Neural cell (in vitro differentiated cells): ENCODE results near the gene TMEM128. TPM values are rescaled to one million over a fixed set of nuclear protein-coding genes. Genes with fewer than 3 reads are reported as not detected.

Experiments
- H2AFZ ChIP-seq: fragments of 200-600, 300-800 bp; sonication (generic), shearing (Covaris generic); 2 replicates; pipeline ENCODE4 v1.6.0; 2014; ENCODE audit warnings: low read depth, mild to moderate bottlenecking, antibody characterized with exemption, low read length, moderate library complexity
- H3F3A ChIP-seq: fragments of 200-600 bp; shearing (Covaris generic); 2 replicates; pipeline ENCODE4 v1.6.1; 2016; ENCODE audit warnings: mild to moderate bottlenecking, moderate library complexity, mixed read lengths, antibody characterized with exemption, low read length; ENCODE audit not compliant: insufficient read depth, poor library complexity, severe bottlenecking
- H3K27ac ChIP-seq: fragments of 200-600, 300-800 bp; sonication (generic), shearing (Covaris generic); 2 replicates; pipeline ENCODE4 v1.5.1; 2014; ENCODE audit warnings: mild to moderate bottlenecking, low read length, moderate library complexity
- H3K27me3 ChIP-seq: fragments of 300-800, 200-600 bp; sonication (generic), shearing (Covaris generic); 2 replicates; pipeline ENCODE4 v1.6.0; 2014; ENCODE audit warnings: mild to moderate bottlenecking, low read depth, low read length, moderate library complexity; ENCODE audit not compliant: insufficient read depth
- H3K36me3 ChIP-seq: fragments of 300-800, 200-600 bp; sonication (generic), shearing (Covaris generic); 2 replicates; pipeline ENCODE4 v1.5.1; 2014; ENCODE audit warnings: mild to moderate bottlenecking, antibody characterized with exemption, low read length, moderate library complexity; ENCODE audit not compliant: insufficient read depth
- H3K4me2 ChIP-seq: fragments of 300-800, 200-600 bp; sonication (generic), shearing (Covaris generic); 2 replicates; pipeline ENCODE4 v1.6.0; 2014; ENCODE audit warnings: mild to moderate bottlenecking, low read length
- H3K4me3 ChIP-seq: fragments of 300-800, 200-600 bp; sonication (generic), shearing (Covaris generic); 2 replicates; pipeline ENCODE4 v1.5.1; 2014; ENCODE audit warnings: mild to moderate bottlenecking, low read length, moderate library complexity
- H3K79me2 ChIP-seq: fragments of 200-600 bp; shearing (Covaris generic); replicated peaks from 2 replicates; pipeline ENCODE4 v1.6.0; 2014; ENCODE audit warnings: mild to moderate bottlenecking, low read length, moderate library complexity; ENCODE audit not compliant: insufficient read depth
- H3K9ac ChIP-seq: fragments of 300-800, 200-600 bp; sonication (generic), shearing (Covaris generic); 2 replicates; pipeline ENCODE4 v1.6.1; 2016; ENCODE audit warnings: mild to moderate bottlenecking, low read length, mixed read lengths
- H3K9me2 ChIP-seq: fragments of 200-600 bp; shearing (Covaris generic); 2 replicates; pipeline ENCODE4 v1.6.1; 2016; ENCODE audit warnings: mild to moderate bottlenecking, low read length, mixed read lengths; ENCODE audit not compliant: insufficient read depth
- H3K9me3 ChIP-seq: fragments of 200-600, 300-800 bp; sonication (generic), shearing (Covaris generic); 2 replicates; pipeline ENCODE4 v1.6.1; 2016; ENCODE audit warnings: mild to moderate bottlenecking, mixed run types, low read length, moderate library complexity, mixed read lengths
- H4K20me1 ChIP-seq: fragments of 200-600 bp; shearing (Covaris generic); 2 replicates; pipeline ENCODE4 v1.6.1; 2016; ENCODE audit warnings: mild to moderate bottlenecking, mixed run types; ENCODE audit not compliant: insufficient read depth
- CTCF ChIP-seq: fragments of 450-650 bp; IDR thresholded peaks from 2 replicates; pipeline ENCODE4 v1.5.1; 2014; ENCODE audit warnings: antibody characterized with exemption, mild to moderate bottlenecking, moderate library complexity; ENCODE audit not compliant: poor library complexity, severe bottlenecking
- EP300 ChIP-seq: fragments of 450-650 bp; conservative IDR thresholded peaks from 2 replicates; pipeline ENCODE4 v1.6.1; 2014; ENCODE audit warnings: antibody characterized with exemption, mild to moderate bottlenecking, moderate library complexity; ENCODE audit not compliant: poor library complexity, severe bottlenecking
- EZH2 ChIP-seq: fragments of 200-600, 300-800 bp; shearing (Covaris generic), sonication (generic); IDR thresholded peaks from 2 replicates; pipeline ENCODE4 v1.6.1; 2014; ENCODE audit warnings: antibody characterized with exemption, low read length, borderline replicate concordance, mild to moderate bottlenecking; ENCODE audit not compliant: insufficient read depth, poor library complexity, severe bottlenecking
- MXI1 ChIP-seq: fragments of 450-650 bp; conservative IDR thresholded peaks from 2 replicates; pipeline ENCODE4 v1.6.1; 2014; ENCODE audit warnings: antibody characterized with exemption, mild to moderate bottlenecking; ENCODE audit not compliant: poor library complexity, severe bottlenecking
- POLR2AphosphoS5 ChIP-seq: IDR thresholded peaks from 2 replicates; pipeline ENCODE4 v1.6.1; 2012
- RAD21 ChIP-seq: fragments of 450-650 bp; conservative IDR thresholded peaks from 2 replicates; pipeline ENCODE4 v1.6.1; 2014; ENCODE audit warnings: antibody characterized with exemption, mild to moderate bottlenecking, moderate library complexity
- REST ChIP-seq: IDR thresholded peaks from 2 replicates; pipeline ENCODE4 v1.6.1; 2012; ENCODE audit warnings: borderline replicate concordance
- SMC3 ChIP-seq: fragments of 450-650 bp; conservative IDR thresholded peaks from 2 replicates; pipeline ENCODE4 v1.6.1; 2014; ENCODE audit warnings: antibody characterized with exemption, mild to moderate bottlenecking, moderate library complexity; ENCODE audit not compliant: poor library complexity
- TAF1 ChIP-seq: IDR thresholded peaks from 2 replicates; pipeline ENCODE4 v1.6.1; 2012; ENCODE audit warnings: low read depth
- polyA plus RNA-seq: library from polyadenylated mRNA; depleted of rRNA; stranded (reverse); fragments of >200 nt; gene quantifications from 2 replicates; pipeline ENCODE4 v1.2.3, GENCODE V29; 2014

The TMEM128 gene
- polyA plus RNA-seq, 1 donor from 2014 or later: 93.6 TPM

GRCh38 chr4:4204401-4204745, 43.6 kb downstream of the TMEM128 start:
- H2AFZ ChIP-seq: no peak overlapping the region
- no peaks in the 10 kb centered on the region for H3K79me2 ChIP-seq
- no peak overlapping the region for H3K4me2 ChIP-seq
- no peaks in the 10 kb centered on the region for H3F3A ChIP-seq
- no peaks in the 10 kb centered on the region for H4K20me1 ChIP-seq
- H3K36me3 ChIP-seq: no peaks in the 10 kb centered on the region
- H3K9ac ChIP-seq: no peak overlapping the region
- H3K27me3 ChIP-seq: no peaks in the 10 kb centered on the region
- no peaks in the 10 kb centered on the region for H3K9me3 ChIP-seq
- no peaks in the 10 kb centered on the region for H3K9me2 ChIP-seq
- H3K4me3 ChIP-seq: no peak overlapping the region
- TF ChIP-seq SMC3 (no peak), CTCF (no peak), EZH2 (no peak), TAF1 (no peak), MXI1 (no peak), EP300 (no peak), RAD21 (no peak), POLR2AphosphoS5 (no peak), REST (no peak)
- no peak overlapping the region for H3K27ac ChIP-seq

GRCh38 chr4:4203688-4204400, 44.2 kb downstream of the TMEM128 start:
- no peak overlapping the region for H3K4me2 ChIP-seq
- no peak overlapping the region for H3K9ac ChIP-seq
- no peaks in the 10 kb centered on the region for H3F3A ChIP-seq
- no peaks in the 10 kb centered on the region for H3K9me2 ChIP-seq
- no peaks in the 10 kb centered on the region for H3K9me3 ChIP-seq
- no peak for TF ChIP-seq POLR2AphosphoS5
- TF ChIP-seq REST: no peak
- no peak for TF ChIP-seq MXI1
- no peak for TF ChIP-seq SMC3
- no peak for TF ChIP-seq TAF1
- no peak for TF ChIP-seq CTCF
- TF ChIP-seq EP300: no peak
- no peak for TF ChIP-seq RAD21
- TF ChIP-seq EZH2: no peak
- no peaks in the 10 kb centered on the region for H3K79me2 ChIP-seq
- H4K20me1 ChIP-seq: no peaks in the 10 kb centered on the region
- H3K27me3 ChIP-seq: no peaks in the 10 kb centered on the region
- H3K27ac ChIP-seq: no peak overlapping the region
- no peak overlapping the region for H3K4me3 ChIP-seq
- H3K36me3 ChIP-seq: no peaks in the 10 kb centered on the region
- no peak overlapping the region for H2AFZ ChIP-seq
